Activated T-helper 2 cell treated with anti-CD3 and anti-CD28 coated beads, Interferon-gamma antibody, Interleukin-2, Interleukin-4, amounts not matched to agents 10 μg/mL and 5 μg/mL and 100 μg/mL, durations not matched to agents 14 hours and 24 hours and 36 hours (primary cell): Measurements from ENCODE around the gene TAP1. TPM values are rescaled to one million over a fixed set of nuclear protein-coding genes. Genes with fewer than 3 reads are reported as not detected.
A peak's percentile ranks its signal among the peaks of the same experiment; 100 is the strongest.

Experiments used
- DNase-seq: peaks from one replicate; pipeline ENCODE4 v3.0.0; 2021; ENCODE audit warnings: low spot score
- H3K27ac Mint-ChIP-seq: one replicate; pipeline ENCODE4 v1.8.0; 2021; ENCODE audit warnings: mixed read lengths
- H3K27me3 Mint-ChIP-seq: one replicate; pipeline ENCODE4 v1.8.0; 2021; ENCODE audit warnings: low read depth, mixed read lengths
- H3K36me3 Mint-ChIP-seq: one replicate; pipeline ENCODE4 v1.8.0; 2021; ENCODE audit warnings: low read depth, mixed read lengths
- H3K4me1 Mint-ChIP-seq: one replicate; pipeline ENCODE4 v1.8.0; 2021; ENCODE audit warnings: low read depth, mixed read lengths
- H3K4me3 Mint-ChIP-seq: one replicate; pipeline ENCODE4 v1.8.0; 2021; ENCODE audit warnings: low read depth, mild to moderate bottlenecking, moderate library complexity, mixed read lengths
- H3K9me3 Mint-ChIP-seq: one replicate; pipeline ENCODE4 v1.8.0; 2021; ENCODE audit warnings: mixed read lengths
- intact Hi-C: fragments of 100-400 bp; cut with micrococcal nuclease; formaldehyde crosslinking; loops from one replicate; pipeline ENCODE4 v1.15.1; 2023
- total RNA-seq: library from RNA; stranded (reverse); gene quantifications from 2 replicates; pipeline ENCODE4 v1.2.3, GENCODE V29; 2022

TAP1 gene
- total RNA-seq, 1 donor from 2014 or later = 276 TPM

DNA sequence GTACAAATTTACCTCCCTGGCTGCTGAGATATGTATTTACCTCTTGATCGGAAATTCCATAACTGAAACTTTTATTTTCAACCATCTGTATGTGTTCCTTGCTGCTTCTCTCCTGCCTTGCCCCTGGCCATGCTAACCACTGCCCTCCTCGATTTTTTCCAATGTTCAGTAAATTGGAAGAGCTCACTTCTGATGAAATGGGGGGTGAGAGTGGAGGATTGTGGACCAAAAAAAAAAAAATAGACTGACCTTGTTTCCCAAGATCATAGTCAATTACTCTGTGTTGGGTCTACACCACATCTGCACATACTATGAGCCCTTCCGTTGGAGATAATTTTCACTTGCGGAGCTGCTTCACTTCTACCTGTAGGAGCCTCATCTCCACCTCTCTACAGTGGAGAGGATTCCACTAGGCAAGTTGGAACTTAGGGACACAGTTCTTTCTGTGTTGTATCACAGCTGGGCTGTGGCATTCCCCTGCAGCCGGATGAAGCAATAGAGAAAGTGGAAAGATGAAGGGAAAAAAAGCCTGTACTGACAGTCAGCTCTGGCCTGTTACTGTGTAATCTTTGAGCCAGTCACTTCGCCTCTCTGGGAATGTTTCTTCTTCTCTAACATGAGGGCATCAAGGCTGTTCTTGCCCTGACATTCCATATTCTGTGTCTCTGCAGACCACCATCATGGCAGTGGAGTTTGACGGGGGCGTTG lies 2.1 kb upstream of the TAP1 start:
- H3K4me3 Mint-ChIP-seq = peak overlapping the region; percentile 99
- H3K4me1 Mint-ChIP-seq = peaks cover 59% of the 10 kb centered on the region
- no peak for DNase-seq
- intact Hi-C loops = loop anchor here (10.0 kb wide), 1 partner anchor 459 kb away; the partner anchor contains the start of genes TAPBP and ZBTB22
- H3K9me3 Mint-ChIP-seq = no peaks in the 10 kb centered on the region
- no peaks in the 10 kb centered on the region for H3K27me3 Mint-ChIP-seq
- H3K27ac Mint-ChIP-seq = peak overlapping the region; percentile 97
- H3K36me3 Mint-ChIP-seq = peaks cover 81% of the 10 kb centered on the region

DNA sequence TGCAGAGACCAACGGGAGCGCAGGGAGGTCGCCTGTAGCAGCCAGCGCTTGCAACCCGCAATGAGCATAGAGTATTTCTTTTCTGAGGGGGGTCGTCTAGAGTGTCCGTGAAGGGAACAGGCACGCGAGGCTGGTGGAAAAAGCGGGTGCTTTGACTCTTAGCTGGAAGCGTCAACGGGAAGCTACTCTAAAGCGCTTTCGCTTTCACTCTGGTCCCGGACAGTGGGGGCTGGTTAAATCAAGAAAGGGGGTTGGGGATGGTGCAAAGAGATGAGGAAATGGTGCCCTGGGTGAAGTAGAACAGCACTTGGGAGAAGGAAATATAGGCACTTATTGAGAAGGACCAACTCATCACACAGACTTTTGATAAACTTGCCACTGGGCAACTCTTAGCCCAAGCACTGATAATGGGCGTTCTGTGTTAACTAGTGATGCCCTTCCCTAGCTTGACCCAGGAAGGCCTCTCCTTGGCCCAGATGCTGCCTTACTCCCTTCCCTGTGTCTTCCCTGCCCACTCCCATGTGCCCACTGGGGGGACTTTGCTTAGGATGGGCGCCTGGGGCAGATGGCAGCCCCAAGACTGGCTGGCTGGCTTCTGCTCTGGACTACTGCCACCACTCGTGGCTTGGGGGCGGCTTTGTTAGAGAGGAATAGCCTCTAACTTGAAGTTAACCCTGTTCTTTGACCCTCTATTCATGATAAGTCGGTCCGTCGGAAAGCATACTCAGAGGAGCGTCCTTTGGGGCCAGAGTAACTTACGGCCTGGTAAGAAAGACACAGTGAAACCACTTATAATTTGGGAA lies 1.1 kb upstream of the TAP1 start:
- Mint-ChIP-seq H3K36me3 (peaks cover 82% of the 10 kb centered on the region), H3K4me1 (peaks cover 63% of the 10 kb centered on the region), H3K9me3 (no peaks in the 10 kb centered on the region), H3K27me3 (no peaks in the 10 kb centered on the region), H3K4me3 (peak overlapping the region; percentile 99), H3K27ac (peak overlapping the region; percentile 97)
- intact Hi-C loops = loop anchor here (1.0 to 10.0 kb wide), 2 partner anchors 16 to 460 kb away; partner anchors contain the start of genes TAP2, TAPBP and ZBTB22
- peak; percentile 63 for DNase-seq

DNA sequence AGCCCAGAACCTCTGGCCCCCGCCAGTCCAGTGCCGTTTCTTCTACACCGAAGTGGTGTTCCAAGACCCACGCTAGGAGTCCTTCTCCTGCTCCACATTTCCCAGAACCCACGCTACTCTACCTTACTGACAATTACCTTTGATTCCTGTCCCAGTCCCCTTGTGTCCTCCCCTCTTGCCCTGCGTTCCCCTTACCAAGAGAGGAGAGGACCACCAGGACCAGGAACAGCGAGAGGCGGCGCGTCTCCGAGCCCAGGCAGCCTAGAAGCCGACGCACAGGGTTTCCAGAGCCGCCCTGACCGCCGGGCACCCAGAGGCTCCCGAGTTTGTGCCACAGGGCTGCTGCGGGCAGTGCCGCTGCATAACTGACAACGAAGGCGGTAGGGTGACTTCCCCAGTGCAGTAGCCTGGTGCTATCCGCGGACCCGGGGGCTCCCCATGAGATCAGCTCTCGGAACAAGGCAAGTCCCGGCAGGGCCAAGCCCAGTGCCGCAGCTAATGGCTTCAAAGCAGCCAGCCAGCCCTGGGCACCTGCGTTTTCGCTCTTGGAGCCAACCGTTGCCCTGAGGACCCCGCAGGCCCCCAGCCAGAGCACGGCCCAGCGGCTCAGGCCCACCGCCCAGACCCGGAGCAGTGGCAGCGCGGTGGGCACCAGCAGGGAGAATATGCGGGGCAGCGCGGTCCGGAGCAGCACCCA lies 512 bp downstream of the TAP1 start:
- Mint-ChIP-seq H3K9me3 (no peaks in the 10 kb centered on the region), H3K27ac (peak overlapping the region; percentile 84), H3K4me3 (peak overlapping the region; percentile 99), H3K27me3 (no peaks in the 10 kb centered on the region), H3K36me3 (peaks cover 81% of the 10 kb centered on the region), H3K4me1 (peaks cover 63% of the 10 kb centered on the region)
- peak; percentile 40 for DNase-seq
- intact Hi-C loops = loop anchor here (1.0 to 10.0 kb wide), 2 partner anchors 9 to 462 kb away; partner anchors contain the start of genes PSMB8, TAPBP and ZBTB22

DNA sequence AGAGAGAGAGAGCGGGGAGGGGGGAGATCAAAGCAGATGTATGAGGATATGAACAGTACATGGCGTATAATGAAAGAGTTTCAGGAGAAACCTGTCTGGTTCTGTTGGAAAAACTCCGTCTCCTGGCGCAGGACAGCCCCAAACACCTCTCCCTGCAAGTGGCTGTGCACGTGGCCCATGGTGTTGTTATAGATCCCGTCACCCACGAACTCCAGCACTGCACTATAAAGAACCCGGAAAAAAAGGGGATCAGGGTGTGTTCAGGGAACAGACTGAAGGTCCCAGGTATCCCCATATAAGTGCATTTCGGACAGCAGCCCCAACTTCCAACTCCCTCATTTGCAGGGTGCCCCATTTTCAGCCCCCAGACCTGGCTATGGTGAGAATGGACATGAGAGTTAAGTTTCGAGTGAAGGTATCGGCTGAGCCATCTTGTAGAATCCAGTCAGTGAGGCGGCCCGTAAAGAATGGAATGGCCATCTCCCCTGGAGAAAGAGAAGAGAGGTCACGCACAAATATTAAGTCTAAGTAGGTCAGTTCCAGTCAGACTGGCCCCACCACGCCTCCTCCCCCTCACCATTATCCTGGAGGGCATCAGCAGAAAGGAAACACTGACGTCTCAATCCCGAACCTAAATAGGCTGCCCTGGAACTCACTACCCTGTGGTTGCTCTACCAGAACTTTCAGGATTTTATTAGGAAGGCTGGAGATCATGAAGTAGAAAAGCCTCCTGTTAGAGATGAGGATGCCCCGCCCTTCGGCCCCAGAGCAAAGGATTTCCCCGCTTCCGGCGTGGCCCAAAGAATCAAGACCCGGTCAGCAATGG lies 1.3 kb downstream of the TAP1 start:
- DNase-seq = no peak
- H3K4me3 Mint-ChIP-seq = peak overlapping the region; percentile 99
- intact Hi-C loops = loop anchor here (10.0 kb wide), 1 partner anchor 463 kb away; the partner anchor contains the start of genes TAPBP and ZBTB22
- no peaks in the 10 kb centered on the region for H3K27me3 Mint-ChIP-seq
- peaks cover 81% of the 10 kb centered on the region for H3K36me3 Mint-ChIP-seq
- peak overlapping the region; percentile 84 for H3K27ac Mint-ChIP-seq
- H3K4me1 Mint-ChIP-seq = peaks cover 63% of the 10 kb centered on the region
- no peaks in the 10 kb centered on the region for H3K9me3 Mint-ChIP-seq

DNA sequence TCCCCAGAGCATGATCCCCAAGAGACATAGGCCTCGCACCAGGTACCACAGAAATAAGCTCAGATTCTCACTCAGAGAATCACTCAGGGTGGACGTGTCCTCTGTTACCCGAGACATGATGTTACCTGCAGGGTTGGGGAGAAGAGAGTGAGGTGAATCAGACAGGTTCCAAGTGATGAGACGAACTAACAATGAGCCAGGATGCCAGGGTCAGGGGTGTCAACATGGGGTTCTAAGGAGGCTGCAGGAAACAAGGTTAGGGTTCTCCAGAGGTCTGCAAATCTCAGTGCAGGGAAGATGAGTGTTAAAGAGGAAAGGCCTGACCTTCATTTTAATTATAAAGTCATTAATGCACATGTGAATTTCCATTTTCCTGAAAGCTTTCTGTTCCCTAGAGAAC lies 2.5 kb downstream of the TAP1 start:
- H3K27ac Mint-ChIP-seq = peak overlapping the region; percentile 84

DNA sequence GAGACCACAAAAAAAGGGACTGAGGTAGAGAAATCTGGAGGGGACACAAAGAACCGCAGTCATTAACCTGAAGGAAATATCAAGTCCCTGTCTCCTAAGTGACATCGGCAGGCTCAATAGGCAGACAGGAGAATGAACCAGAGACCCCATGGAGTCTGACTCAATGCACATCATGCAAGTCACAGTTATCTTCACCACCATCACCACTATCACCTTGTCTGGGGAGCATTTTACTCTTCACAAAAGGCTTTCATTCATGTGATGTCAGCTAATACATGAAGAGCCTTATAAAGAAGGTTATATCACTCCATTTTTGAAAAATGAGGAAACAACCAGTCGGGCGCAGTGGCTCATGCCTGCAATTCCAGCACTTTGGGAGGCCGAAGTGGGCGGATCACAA lies 4.4 kb downstream of the TAP1 start:
- H3K27ac Mint-ChIP-seq = peak overlapping the region; percentile 17
- DNase-seq = no peak
- H3K9me3 Mint-ChIP-seq = no peaks in the 10 kb centered on the region
- peaks cover 85% of the 10 kb centered on the region for H3K36me3 Mint-ChIP-seq
- H3K27me3 Mint-ChIP-seq = no peaks in the 10 kb centered on the region
- peak overlapping the region; percentile 56 for H3K4me3 Mint-ChIP-seq
- intact Hi-C loops = loop anchor here (10.0 kb wide), 2 partner anchors 356 to 1014 kb away; partner anchors contain the start of genes HSD17B8, RING1, RXRB and SLC39A7
- H3K4me1 Mint-ChIP-seq = peaks cover 61% of the 10 kb centered on the region

More for the DNA sequence above, 2.5 kb downstream of the TAP1 start:
- Mint-ChIP-seq H3K36me3 (peaks cover 82% of the 10 kb centered on the region), H3K4me3 (peak overlapping the region; percentile 99), H3K9me3 (no peaks in the 10 kb centered on the region), H3K4me1 (peaks cover 64% of the 10 kb centered on the region), H3K27me3 (no peaks in the 10 kb centered on the region)
- intact Hi-C loops = loop anchor here (10.0 kb wide), 1 partner anchor 464 kb away; the partner anchor contains the start of genes TAPBP and ZBTB22
- no peak for DNase-seq

DNA sequence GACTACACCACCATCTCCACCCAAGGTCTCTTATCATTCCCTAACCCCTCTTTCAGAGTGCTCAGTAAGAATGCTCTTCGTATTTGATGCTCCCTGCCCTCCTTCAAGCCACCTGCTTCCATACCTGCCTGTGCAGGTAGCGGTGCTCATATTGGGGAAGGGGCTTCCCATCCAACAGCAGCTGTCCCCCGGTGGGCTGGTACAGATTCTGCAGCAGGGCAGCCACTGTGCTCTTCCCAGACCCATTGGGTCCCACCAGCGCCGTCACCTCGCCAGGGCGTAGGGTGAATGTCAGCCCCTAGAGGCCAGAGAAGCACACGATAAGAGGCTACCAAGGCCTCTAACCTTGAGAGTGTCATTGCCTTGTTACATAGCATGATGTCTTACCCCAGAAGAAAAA lies 5.7 kb downstream of the TAP1 start:
- Mint-ChIP-seq H3K36me3 (peaks cover 93% of the 10 kb centered on the region), H3K4me3 (peak overlapping the region; percentile 53), H3K9me3 (no peaks in the 10 kb centered on the region), H3K4me1 (peaks cover 61% of the 10 kb centered on the region), H3K27me3 (no peaks in the 10 kb centered on the region), H3K27ac (peak overlapping the region; percentile 34)
- no peak for DNase-seq
- intact Hi-C loops = loop anchor here (10.0 kb wide), 2 partner anchors 357 to 1013 kb away; partner anchors contain the start of genes HSD17B8, RING1, RXRB and SLC39A7

DNA sequence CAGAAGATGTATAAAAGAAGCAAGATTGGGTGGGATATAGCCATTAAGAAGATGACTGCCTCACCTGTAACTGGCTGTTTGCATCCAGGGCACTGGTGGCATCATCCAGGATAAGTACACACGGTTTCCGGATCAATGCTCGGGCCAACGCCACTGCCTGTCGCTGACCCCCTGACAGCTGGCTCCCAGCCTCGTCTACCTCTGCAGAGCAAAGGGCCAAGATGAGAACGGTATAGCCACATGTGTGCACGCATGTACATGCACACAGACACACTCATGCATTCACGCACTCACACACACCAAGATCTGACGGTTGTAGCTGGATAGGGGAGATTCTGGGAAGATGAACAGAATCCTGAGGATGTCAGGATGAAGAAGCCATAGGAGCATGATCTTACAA lies 6.5 kb downstream of the TAP1 start:
- no peaks in the 10 kb centered on the region for H3K9me3 Mint-ChIP-seq
- H3K27ac Mint-ChIP-seq = peak overlapping the region; percentile 34
- peaks cover 65% of the 10 kb centered on the region for H3K4me1 Mint-ChIP-seq
- H3K27me3 Mint-ChIP-seq = no peaks in the 10 kb centered on the region
- H3K4me3 Mint-ChIP-seq = peak overlapping the region; percentile 53
- peaks cover 93% of the 10 kb centered on the region for H3K36me3 Mint-ChIP-seq
- no peak for DNase-seq
- intact Hi-C loops = loop anchor here (10.0 kb wide), 2 partner anchors 358 to 1012 kb away; partner anchors contain the start of genes HSD17B8, RING1, RXRB and SLC39A7

DNA sequence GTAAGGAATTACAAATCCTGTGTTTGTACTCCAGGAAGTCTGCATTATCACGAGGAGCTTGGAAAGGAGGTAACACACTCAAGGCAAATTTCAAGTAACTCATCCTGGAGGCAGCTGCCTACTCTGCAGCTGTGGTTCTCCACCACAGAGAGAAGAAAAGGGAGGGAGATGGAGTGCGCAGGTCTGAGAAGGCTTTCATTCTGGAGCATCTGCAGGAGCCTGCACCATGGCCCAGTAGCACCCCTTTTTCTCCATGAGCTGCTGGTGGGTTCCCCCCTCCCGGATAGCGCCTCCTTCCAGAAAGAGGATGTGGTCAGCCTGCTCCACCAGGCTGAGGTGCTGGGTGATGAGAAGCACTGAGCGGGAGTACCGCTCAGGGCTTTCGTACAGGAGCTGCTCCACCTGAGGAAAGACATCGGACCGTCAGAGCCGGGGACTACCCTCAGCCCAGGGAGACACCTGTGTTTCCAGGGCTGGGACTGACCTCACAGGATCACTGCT lies 8.1 kb downstream of the TAP1 start:
- DNase-seq = peak; percentile 58
- peaks cover 64% of the 10 kb centered on the region for H3K4me1 Mint-ChIP-seq
- H3K9me3 Mint-ChIP-seq = no peaks in the 10 kb centered on the region
- peak overlapping the region; percentile 99 for H3K4me3 Mint-ChIP-seq
- peaks cover 93% of the 10 kb centered on the region for H3K36me3 Mint-ChIP-seq
- intact Hi-C loops = loop anchor here (2.0 to 10.0 kb wide), 3 partner anchors 125 to 1011 kb away; partner anchors contain the start of genes HSD17B8, RING1, RXRB and SLC39A7
- peak overlapping the region; percentile 98 for H3K27ac Mint-ChIP-seq
- H3K27me3 Mint-ChIP-seq = no peaks in the 10 kb centered on the region

DNA sequence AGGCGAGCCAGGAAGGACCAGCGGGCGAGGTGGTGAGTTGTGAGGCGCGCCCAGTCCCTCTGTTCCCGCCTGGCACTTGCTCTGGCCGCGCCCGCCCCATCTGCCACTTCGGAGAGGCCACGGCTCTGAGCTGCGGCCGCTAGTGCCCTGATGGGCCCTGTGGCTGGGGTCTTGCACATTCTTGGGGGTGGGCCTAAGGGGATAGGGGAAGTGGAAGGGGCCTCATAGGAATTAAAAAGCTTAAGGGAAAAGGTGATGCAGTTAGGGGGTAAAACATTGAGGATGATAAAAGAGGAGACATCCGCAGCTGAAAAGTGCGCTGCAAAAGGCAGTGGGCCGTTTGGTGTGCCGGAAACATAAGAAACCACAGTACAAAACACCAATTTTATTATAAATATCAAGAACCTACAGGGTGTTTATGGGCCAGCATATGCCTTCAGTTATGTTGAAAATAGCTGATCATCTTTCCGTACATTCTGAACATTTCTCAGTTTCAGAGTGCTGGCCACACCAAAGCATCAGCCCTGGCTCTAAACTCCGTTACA lies 8.6 kb downstream of the TAP1 start:
- no peak for DNase-seq
- no peaks in the 10 kb centered on the region for H3K9me3 Mint-ChIP-seq
- H3K27me3 Mint-ChIP-seq = no peaks in the 10 kb centered on the region
- H3K4me3 Mint-ChIP-seq = peak overlapping the region; percentile 99
- peak overlapping the region; percentile 98 for H3K27ac Mint-ChIP-seq
- peaks cover 93% of the 10 kb centered on the region for H3K36me3 Mint-ChIP-seq
- H3K4me1 Mint-ChIP-seq = peaks cover 64% of the 10 kb centered on the region
- intact Hi-C loops = loop anchor here (1.0 to 10.0 kb wide), 4 partner anchors 8 to 1010 kb away; partner anchors contain the start of genes HSD17B8, RING1, RXRB and SLC39A7
